GM18508 (cell line): ENCODE results near the gene SPTLC3.

Source experiments
- ATAC-seq: cut with Tn5 transposase; IDR thresholded peaks from one replicate; pipeline ENCODE4 v1.9.1; 2021; ENCODE audit warnings: moderate number of reproducible peaks; ENCODE audit not compliant: insufficient read depth, unreplicated experiment

Gene SPTLC3

GRCh38 chr20:13128173-13128572, 119.4 kb downstream of the SPTLC3 start:
- no peak for ATAC-seq

DNA sequence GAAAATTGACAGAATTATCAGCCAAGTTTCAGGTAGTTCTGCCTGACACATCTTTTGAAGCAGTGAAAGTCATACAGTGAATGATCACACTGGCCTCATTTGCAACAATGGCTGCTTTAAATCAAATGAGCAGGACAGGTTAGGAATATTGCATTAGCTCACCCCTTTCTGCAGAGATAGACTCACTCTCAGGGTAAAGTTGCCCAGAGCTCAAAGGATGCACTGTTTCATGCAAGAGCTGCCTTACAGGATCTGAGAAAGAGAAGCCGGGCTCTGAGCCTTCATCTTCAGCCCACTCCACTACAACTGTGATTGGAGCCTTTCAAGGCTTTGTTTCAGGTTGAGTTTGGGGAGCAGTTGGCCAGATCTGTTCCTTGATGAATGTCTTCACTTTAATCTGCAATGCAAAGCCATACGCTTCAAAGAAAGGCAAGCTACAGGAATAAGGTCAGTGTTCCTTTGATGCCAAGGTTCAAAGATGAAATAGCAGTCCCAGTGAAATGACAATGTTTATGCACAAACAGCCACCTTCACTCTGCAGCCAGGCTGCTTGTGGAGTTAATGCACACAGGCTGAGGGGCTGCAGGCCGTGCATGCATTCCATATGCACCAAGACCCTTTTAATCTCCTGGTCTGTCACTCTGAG, 121.4 kb downstream of the SPTLC3 start:
- no peak for ATAC-seq

DNA sequence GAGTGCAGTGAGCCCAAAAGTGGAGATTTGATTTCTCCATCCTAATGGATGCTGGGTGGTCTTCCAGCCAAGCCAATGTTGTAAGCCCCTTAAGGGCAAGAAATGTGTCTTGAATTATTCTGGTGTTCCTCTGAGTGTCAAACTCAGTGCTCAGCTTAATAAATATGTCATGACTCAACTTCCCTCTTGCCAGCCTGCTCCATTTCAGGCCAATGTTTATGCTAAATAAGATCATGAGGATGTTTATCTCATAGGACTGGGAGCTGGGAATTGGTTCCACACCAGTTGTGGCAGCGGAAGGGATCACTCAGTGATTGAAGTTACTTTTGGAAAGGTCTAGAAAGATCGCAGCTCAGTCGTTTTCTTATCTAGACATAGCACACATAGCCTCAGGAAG, 121.9 kb downstream of the SPTLC3 start:
- no peak for ATAC-seq

- no peak for ATAC-seq
Observed at GRCh38 chr20:13131688-13132087, 122.9 kb downstream of the SPTLC3 start.

GRCh38 chr20:13139459-13140150, 130.8 kb downstream of the SPTLC3 start:
- ATAC-seq = no peak

GRCh38 chr20:13140201-13140600, 131.4 kb downstream of the SPTLC3 start:
- ATAC-seq = no peak

DNA sequence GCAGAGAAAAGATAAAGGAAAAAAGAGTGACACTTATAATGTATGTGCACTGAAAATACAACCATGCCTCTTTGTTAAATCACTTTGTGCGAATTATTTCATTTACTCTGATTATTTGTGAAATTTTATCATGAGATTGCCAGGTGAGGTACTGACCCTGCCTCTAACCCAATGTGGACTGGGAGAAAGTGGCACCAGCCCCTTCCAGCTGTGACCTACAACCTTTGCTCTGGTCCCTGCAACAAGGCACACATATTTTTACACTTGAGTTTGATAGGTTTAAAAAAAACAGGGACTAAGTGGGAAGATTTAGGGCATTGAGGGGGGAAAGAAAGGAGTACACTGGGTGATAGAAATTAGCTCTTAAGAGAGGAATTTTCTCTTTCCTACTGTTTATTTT, 132.0 kb downstream of the SPTLC3 start:
- no peak for ATAC-seq

GRCh38 chr20:13141546-13141945, 132.8 kb downstream of the SPTLC3 start:
- no peak for ATAC-seq

- no peak for ATAC-seq
Observed at GRCh38 chr20:13142143-13142542, 133.4 kb downstream of the SPTLC3 start.

- no peak for ATAC-seq
Observed at GRCh38 chr20:13147071-13147963, 138.5 kb downstream of the SPTLC3 start.

DNA sequence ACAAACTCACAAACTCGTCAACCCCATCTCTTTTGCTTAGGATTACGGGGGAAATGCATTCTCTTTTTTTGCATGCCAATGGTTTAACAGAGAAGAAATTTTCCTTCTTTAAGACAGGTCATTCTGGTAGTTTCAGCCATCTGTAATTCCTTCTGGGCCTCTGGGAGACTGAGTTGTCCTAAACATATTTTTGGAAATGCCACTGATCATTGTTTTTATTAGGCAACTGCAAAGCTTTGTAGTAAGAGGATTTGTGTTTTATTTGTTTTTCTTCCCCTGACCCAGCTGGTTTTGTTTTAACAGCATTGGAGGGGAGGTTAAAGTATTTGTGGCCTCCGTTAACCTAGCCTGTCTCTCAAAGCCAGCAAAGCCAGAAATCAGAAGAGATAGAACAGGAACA, 139.2 kb downstream of the SPTLC3 start:
- ATAC-seq = no peak

- no peak for ATAC-seq
Observed at GRCh38 chr20:13148402-13148801, 139.6 kb downstream of the SPTLC3 start.

GRCh38 chr20:13148961-13149360, 140.2 kb downstream of the SPTLC3 start:
- ATAC-seq = no peak

- no peak for ATAC-seq
Observed at GRCh38 chr20:13149371-13150105, 140.8 kb downstream of the SPTLC3 start.

- no peak for ATAC-seq
Observed at GRCh38 chr20:13158369-13158768, 149.6 kb downstream of the SPTLC3 start.

GRCh38 chr20:13159889-13160288, 151.1 kb downstream of the SPTLC3 start:
- ATAC-seq = no peak

- ATAC-seq = no peak
Observed at GRCh38 chr20:13165203-13165602, 156.4 kb downstream of the SPTLC3 start.

GRCh38 chr20:13166011-13166410, 157.2 kb downstream of the SPTLC3 start:
- no peak for ATAC-seq

DNA sequence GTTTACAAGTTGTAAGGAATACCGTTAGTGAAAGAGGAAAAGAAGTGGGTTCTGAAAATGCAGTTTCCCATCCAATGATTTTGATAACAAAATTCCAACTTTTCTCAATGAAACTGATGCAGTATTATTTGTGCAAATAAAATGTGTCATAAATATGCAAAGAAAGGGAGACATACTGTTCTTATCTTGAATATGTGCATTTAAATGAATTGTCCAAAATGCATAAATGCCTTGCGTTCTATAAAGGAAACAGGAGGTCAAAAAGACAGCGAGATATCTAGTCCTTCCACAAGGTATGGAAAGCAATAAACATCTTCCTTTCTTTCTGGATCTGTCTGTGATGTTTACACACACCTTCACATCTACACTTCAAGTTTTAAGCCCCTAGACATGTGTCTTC, 157.7 kb downstream of the SPTLC3 start:
- ATAC-seq = no peak

DNA sequence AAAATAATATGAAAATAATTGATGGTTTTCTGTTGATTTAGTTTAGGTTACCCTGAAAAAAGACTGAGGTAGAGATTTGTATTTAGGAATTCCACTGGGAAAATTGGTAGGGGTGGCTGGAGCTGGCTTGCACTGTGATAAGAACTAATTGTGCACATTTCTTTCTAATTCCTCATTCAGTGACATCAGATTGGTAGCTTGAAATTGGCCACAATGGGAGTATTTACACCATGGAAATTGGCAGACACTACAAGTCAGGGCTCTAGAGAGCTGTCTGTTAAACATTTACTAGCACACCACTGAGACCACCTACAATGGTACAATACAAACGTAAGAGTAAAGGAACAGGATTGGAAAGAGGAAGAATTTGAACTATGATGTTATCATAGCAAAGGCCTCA, 160.3 kb downstream of the SPTLC3 start:
- no peak for ATAC-seq

- ATAC-seq = no peak
Observed at GRCh38 chr20:13170771-13171170, 162.0 kb downstream of the SPTLC3 start.
